ENCODE results near the gene KRTAP19-1.

KRTAP19-1 gene

GRCh38 chr21:30434033-30434631 lies 46.0 kb downstream of the KRTAP19-1 start:
- Histone ChIP-seq H3K27ac (no peak overlapping the region), H3K36me3 (no peaks in the 10 kb centered on the region), H3K4me3 (no peak overlapping the region), H3K4me2 (no peak overlapping the region), H3K9ac (no peak overlapping the region), H3K4me1 (no peaks in the 10 kb centered on the region), H3K9me3 (replicated peaks in 1 of 11) (no peaks in the 10 kb centered on the region), H4K20me1 (no peaks in the 10 kb centered on the region), H3K27me3 (no peaks in the 10 kb centered on the region)
- TF ChIP-seq Cebpa-rat (IDR thresholded peaks at IDR 0.05) = no peak

GRCh38 chr21:30430170-30430655 lies 50.0 kb downstream of the KRTAP19-1 start, which contains the start of gene KRTAP13-4:
Gene KRTAP13-4 (plus strand): TSS chr21:30430220. CDS start chr21:30430276, 56 bp downstream.
- Histone ChIP-seq H3K4me2 (no peak within 1 kb of the TSS), H3K4me1 (no peaks in the 10 kb centered on the region), H4K20me1 (no peaks in the 10 kb centered on the region), H3K27me3 (no peaks in the 10 kb centered on the region), H3K9me3 (replicated peaks in 1 of 11) (no peaks in the 10 kb centered on the region), H3K9ac (no peak within 1 kb of the TSS), H3K36me3 (no peaks in the 10 kb centered on the region), H3K4me3 (no peak within 1 kb of the TSS), H3K27ac (no peak within 1 kb of the TSS)
- TF ChIP-seq Cebpa-rat (IDR thresholded peaks at IDR 0.05) = no peak

Measured in BLaER1 treated with 17β-estradiol and CSF1 and Interleukin-3, amounts not matched to agents 10 nM and 100 nM (cell line).